Heart left ventricle (tissue), 16 donors: ENCODE data around the gene HSBP1L1. TPM values are rescaled to one million over a fixed set of nuclear protein-coding genes. Genes with fewer than 3 reads are reported as not detected.
A peak's percentile ranks its signal among the peaks of the same experiment; 100 is the strongest.

Source experiments
- ATAC-seq, 4 donors: fragments of 200-7000 bp; cut with Tn5 transposase; one replicate each; pipeline ENCODE4 v1.9.1; 2020 to 2022; ENCODE audit warnings: moderate library complexity in 4 of 4, mild to moderate bottlenecking in 3 of 4, moderate number of reproducible peaks in 1 of 4
- DNase-seq, 5 donors: peaks; one replicate each; pipeline ENCODE4 v3.0.0-alpha.2; 2020
- H3K27ac ChIP-seq, 12 donors: fragments of 200-600 bp; sonication (generic) in 4 of 12; one replicate each; pipeline versions ENCODE4 v1.5.0 to v1.8.0; 2016 to 2022; ENCODE audit warnings: mild to moderate bottlenecking in 2 of 12
- H3K27me3 ChIP-seq, 9 donors: fragments of 200-600 bp; sonication (generic) in 2 of 9; one replicate each; pipeline versions ENCODE4 v1.5.1 to v1.8.0; 2016 to 2022; ENCODE audit warnings: mild to moderate bottlenecking in 3 of 9
- H3K36me3 ChIP-seq, 9 donors: fragments of 200-600 bp; sonication (generic) in 2 of 9; one replicate each; pipeline versions ENCODE4 v1.5.0 to v1.8.0; 2018 to 2022; ENCODE audit warnings: mild to moderate bottlenecking in 2 of 9
- H3K4me1 ChIP-seq, 12 donors: fragments of 200-600 bp; sonication (generic) in 4 of 12; one replicate each; pipeline versions ENCODE4 v1.5.0 to v1.8.0; 2016 to 2022; ENCODE audit warnings: mild to moderate bottlenecking in 3 of 12
- H3K4me3 ChIP-seq, 12 donors: fragments of 200-600 bp; sonication (generic) in 4 of 12; one replicate each; pipeline versions ENCODE4 v1.5.0 to v1.8.0; 2017 to 2022; ENCODE audit warnings: mild to moderate bottlenecking in 9 of 12, moderate library complexity in 4 of 12
- H3K9me3 ChIP-seq, 12 donors: fragments of 200-600 bp; sonication (generic) in 4 of 12; one replicate each; pipeline versions ENCODE4 v1.5.0 to v1.8.0; 2016 to 2022; ENCODE audit warnings: mild to moderate bottlenecking in 1 of 12
- CTCF ChIP-seq, 12 donors: fragments of 200-600 bp; sonication (generic) in 4 of 12; IDR thresholded peaks; one replicate each; pipeline versions ENCODE4 v1.5.0 to v1.8.0; 2018 to 2022; ENCODE audit warnings: antibody characterized with exemption in 12 of 12, mild to moderate bottlenecking in 5 of 12
- POLR2A ChIP-seq, 2 donors: fragments of 450-650 bp; IDR thresholded peaks; one replicate each; pipeline ENCODE4 v1.6.1; 2017; ENCODE audit warnings: antibody characterized with exemption in 2 of 2, mild to moderate bottlenecking in 2 of 2, moderate library complexity in 2 of 2
- WGBS, 4 donors: extraction: QIAGEN DNeasy Blood & Tissue Kit in 2 of 4; methylation state at CpG; one replicate each; pipeline versions ENCODE4 v1.1.5 to v1.1.7; 2013 to 2018; 5-methylcytosine and 5-hydroxymethylcytosine counted together
- intact Hi-C, 10 donors: fragments of 100-400 bp; cut with DNase I; formaldehyde crosslinking; loops; one replicate each; pipeline versions ENCODE4 v1.11.1 to v1.14.2; 2022
- polyA plus RNA-seq, 2 donors: library from polyadenylated mRNA; stranded (reverse); fragments of 200-250 nt; gene quantifications; one replicate each; pipeline ENCODE4 v1.2.3, GENCODE V29; 2013
- total RNA-seq, 9 donors: library from RNA; depleted of rRNA in 2 of 9; stranded (reverse); fragments of >200 nt in 2 of 9; fragmentation: NEBNext Ultra II Directional in 3 of 9; extraction: Animal tissue kit (Norgen Biotek cat#: 25700) in 3 of 9; gene quantifications; one replicate each; pipeline versions ENCODE4 v1.1.0 to v1.2.4, GENCODE V29; 2016 to 2023
- donor health status: ischemic (EF 13 %, LVEDD 7.1; RV severe dilation, severe dysfunction).
- donor health status: healthy with polysubstance abuse.
- donor health status: DM: no; HTN: yes; CAD: no.
- donor health status: DM: no; HTN: no; CAD: no.
- donor health status: ischemic (EF 25% LVEDD 6.9; RV normal size, moderate dysfunction).
- donor health status: ischemic (EF 25% LVEDD 5.7; RV mildly dilated, moderate dysfunction).
- donor health status: healthy.
- donor health status: DM: yes; HTN: yes; CAD: no.
- donor health status: ischemic (EF 35%, LVEDD 5.7; RV mildly dilated, moderate dysfunction).
- donor health status: nonischemic (EF 11% LVEDD 7.7; RV severe dilation, severe dysfunction).
- donor health status: DM: yes; HTN: yes; CAD: no.
- donor health status: PGD.
- donor health status: ischemic (EF 29% LVEDD 5.4; RV normal size, mild dysfunction).
- donor health status: nonischemic (EF 23%, LVEDD 6.1; RV moderate dilation, normal function).

The HSBP1L1 gene
- total and polyA plus RNA-seq, 11 donors = 3.6 to 27.5 (median 7.1) TPM

GRCh38 chr18:79934311-79935097, 29.9 kb upstream of the HSBP1L1 start:
- H3K27ac ChIP-seq = peak overlapping the region in 11 of 12 donors; percentile 14 to 78 (median 57)
- ATAC-seq = peak; percentile 96 to 98 (median 97)

GRCh38 chr18:79935098-79935480, 29.4 kb upstream of the HSBP1L1 start:
- ATAC-seq = peak in 1 of 4 donors; percentile 5
- intact Hi-C loops = loop anchor here in 1 of 10 donors (10.0 kb wide), 1 partner anchor 50 kb away; the partner anchor contains the start of gene TXNL4A
- peaks cover 0 to 41% (median 6%) of the 10 kb centered on the region in 9 donors for H3K36me3 ChIP-seq

More at GRCh38 chr18:79934311-79935097, 29.9 kb upstream of the HSBP1L1 start:
- intact Hi-C loops = loop anchor here in 1 of 10 donors (10.0 kb wide), 1 partner anchor 50 kb away; the partner anchor contains the start of gene TXNL4A
- TF ChIP-seq POLR2A (IDR thresholded peaks at IDR 0.05) = no peak
- peak in 6 of 12 donors; percentile 8 to 47 (median 31) for TF ChIP-seq CTCF (IDR thresholded peaks at IDR 0.05)
- peaks cover 0 to 25% (median 16%) of the 10 kb centered on the region in 12 donors for H3K4me1 ChIP-seq
- peaks cover 0 to 43% (median 6%) of the 10 kb centered on the region in 9 donors for H3K36me3 ChIP-seq
- peak; percentile 39 to 68 (median 61) for DNase-seq
- no peaks in the 10 kb centered on the region for H3K27me3 ChIP-seq
- WGBS, 4 donors = 43 to 48% (median 47%) methylated on average over 8 of the region's 8 CpGs
- H3K4me3 ChIP-seq = peak overlapping the region in 4 of 12 donors; percentile 3 to 13 (median 8)
- H3K9me3 ChIP-seq = peaks cover 0 to 52% (median 27%) of the 10 kb centered on the region in 12 donors

GRCh38 chr18:79935499-79935898, 28.9 kb upstream of the HSBP1L1 start:
- 95 to 100% (median 99%) methylated on average over 3 of the region's 3 CpGs for WGBS, 4 donors
- TF ChIP-seq CTCF (IDR thresholded peaks at IDR 0.05) = no peak
- no peak for TF ChIP-seq POLR2A (IDR thresholded peaks at IDR 0.05)
- peaks cover 0 to 25% (median 16%) of the 10 kb centered on the region in 12 donors for H3K4me1 ChIP-seq
- peak overlapping the region in 1 of 12 donors; percentile 78 for H3K27ac ChIP-seq
- no peak overlapping the region for H3K4me3 ChIP-seq
- ATAC-seq = no peak
- H3K27me3 ChIP-seq = no peaks in the 10 kb centered on the region
- H3K36me3 ChIP-seq = peaks cover 0 to 42% (median 9%) of the 10 kb centered on the region in 9 donors
- peak in 2 of 5 donors; percentile 1 to 28 for DNase-seq
- peaks cover 0 to 42% (median 17%) of the 10 kb centered on the region in 12 donors for H3K9me3 ChIP-seq
- intact Hi-C loops = loop anchor here in 1 of 10 donors (10.0 kb wide), 1 partner anchor 49 kb away; the partner anchor contains the start of gene TXNL4A

More at GRCh38 chr18:79935098-79935480, 29.4 kb upstream of the HSBP1L1 start:
- peaks cover 0 to 47% (median 21%) of the 10 kb centered on the region in 12 donors for H3K9me3 ChIP-seq
- H3K27ac ChIP-seq = peak overlapping the region in 3 of 12 donors; percentile 61 to 78 (median 64)
- WGBS, 4 donors = 83 to 88% (median 86%) methylated on average over 5 of the region's 5 CpGs
- TF ChIP-seq CTCF (IDR thresholded peaks at IDR 0.05) = no peak
- no peak for TF ChIP-seq POLR2A (IDR thresholded peaks at IDR 0.05)
- H3K4me3 ChIP-seq = no peak overlapping the region
- H3K4me1 ChIP-seq = peaks cover 0 to 25% (median 16%) of the 10 kb centered on the region in 12 donors
- peak in 2 of 5 donors; percentile 14 to 44 for DNase-seq
- H3K27me3 ChIP-seq = no peaks in the 10 kb centered on the region

GRCh38 chr18:79935925-79936324, 28.5 kb upstream of the HSBP1L1 start:
- H3K27ac ChIP-seq = peak overlapping the region in 1 of 12 donors; percentile 78
- intact Hi-C loops = loop anchor here in 1 of 10 donors (10.0 kb wide), 1 partner anchor 49 kb away; the partner anchor contains the start of gene TXNL4A
- H3K36me3 ChIP-seq = peaks cover 0 to 42% (median 14%) of the 10 kb centered on the region in 9 donors
- peaks cover 0 to 38% (median 16%) of the 10 kb centered on the region in 12 donors for H3K9me3 ChIP-seq
- TF ChIP-seq CTCF (IDR thresholded peaks at IDR 0.05) = no peak
- no peak for TF ChIP-seq POLR2A (IDR thresholded peaks at IDR 0.05)
- no peaks in the 10 kb centered on the region for H3K27me3 ChIP-seq
- H3K4me3 ChIP-seq = no peak overlapping the region
- no peak for ATAC-seq
- WGBS, 4 donors = 91 to 98% (median 96%) methylated on average over 6 of the region's 6 CpGs
- peak in 1 of 5 donors; percentile 5 for DNase-seq
- H3K4me1 ChIP-seq = peaks cover 0 to 26% (median 16%) of the 10 kb centered on the region in 12 donors
